Progenitor cell of endocrine pancreas (in vitro differentiated cells): Measurements from ENCODE around the gene MAGEF1. TPM values are rescaled to one million over a fixed set of nuclear protein-coding genes. Genes with fewer than 3 reads are reported as not detected.

ENCODE experiments used
- DNase-seq: peaks from one replicate; pipeline ENCODE4 v3.0.0; 2021; ENCODE audit warnings: low spot score; ENCODE audit not compliant: unreplicated experiment
- H3K27ac Mint-ChIP-seq: 2 replicates; pipeline ENCODE4 v1.8.0; 2021; ENCODE audit warnings: mild to moderate bottlenecking, moderate library complexity, mixed read lengths
- H3K27me3 Mint-ChIP-seq: 2 replicates; pipeline ENCODE4 v1.8.0; 2021; ENCODE audit warnings: mixed read lengths
- H3K36me3 Mint-ChIP-seq: 2 replicates; pipeline ENCODE4 v1.8.0; 2022; ENCODE audit warnings: mixed read lengths; ENCODE audit not compliant: insufficient read depth
- H3K4me1 Mint-ChIP-seq: 2 replicates; pipeline ENCODE4 v1.8.0; 2021; ENCODE audit warnings: low read depth, mixed read lengths
- H3K4me3 Mint-ChIP-seq: 2 replicates; pipeline ENCODE4 v1.8.0; 2021; ENCODE audit warnings: low read depth, mild to moderate bottlenecking, moderate library complexity, mixed read lengths
- H3K9me3 Mint-ChIP-seq: 2 replicates; pipeline ENCODE4 v1.8.0; 2021; ENCODE audit warnings: low read depth, mixed read lengths
- CTCF ChIP-seq: fragments of 200-600 bp; sonication (generic); IDR thresholded peaks from one replicate; pipeline ENCODE4 v1.5.0; 2021; ENCODE audit warnings: antibody characterized with exemption, mild to moderate bottlenecking; ENCODE audit not compliant: unreplicated experiment
- total RNA-seq: library from RNA; stranded (reverse); gene quantifications from 2 replicates; pipeline ENCODE4 v1.2.1, GENCODE V29; 2021

MAGEF1 gene
- total RNA-seq, 1 donor from 2014 or later = 62.7 TPM

- no peak for DNase-seq
- no peaks in the 10 kb centered on the region for H3K36me3 Mint-ChIP-seq
- TF ChIP-seq CTCF = no peak
- peaks cover 37% of the 10 kb centered on the region for H3K27me3 Mint-ChIP-seq
- H3K4me3 Mint-ChIP-seq = no peak overlapping the region
- H3K9me3 Mint-ChIP-seq = no peaks in the 10 kb centered on the region
- H3K27ac Mint-ChIP-seq = no peak overlapping the region
- H3K4me1 Mint-ChIP-seq = no peaks in the 10 kb centered on the region
Measured at GRCh38 chr3:184737641-184738505, 26.0 kb upstream of the MAGEF1 start.

GRCh38 chr3:184737063-184737462 lies 25.2 kb upstream of the MAGEF1 start:
- no peaks in the 10 kb centered on the region for H3K4me1 Mint-ChIP-seq
- H3K36me3 Mint-ChIP-seq = no peaks in the 10 kb centered on the region
- DNase-seq = no peak
- H3K27me3 Mint-ChIP-seq = peaks cover 39% of the 10 kb centered on the region
- no peak overlapping the region for H3K27ac Mint-ChIP-seq
- TF ChIP-seq CTCF = no peak
- H3K9me3 Mint-ChIP-seq = no peaks in the 10 kb centered on the region
- H3K4me3 Mint-ChIP-seq = no peak overlapping the region

DNA sequence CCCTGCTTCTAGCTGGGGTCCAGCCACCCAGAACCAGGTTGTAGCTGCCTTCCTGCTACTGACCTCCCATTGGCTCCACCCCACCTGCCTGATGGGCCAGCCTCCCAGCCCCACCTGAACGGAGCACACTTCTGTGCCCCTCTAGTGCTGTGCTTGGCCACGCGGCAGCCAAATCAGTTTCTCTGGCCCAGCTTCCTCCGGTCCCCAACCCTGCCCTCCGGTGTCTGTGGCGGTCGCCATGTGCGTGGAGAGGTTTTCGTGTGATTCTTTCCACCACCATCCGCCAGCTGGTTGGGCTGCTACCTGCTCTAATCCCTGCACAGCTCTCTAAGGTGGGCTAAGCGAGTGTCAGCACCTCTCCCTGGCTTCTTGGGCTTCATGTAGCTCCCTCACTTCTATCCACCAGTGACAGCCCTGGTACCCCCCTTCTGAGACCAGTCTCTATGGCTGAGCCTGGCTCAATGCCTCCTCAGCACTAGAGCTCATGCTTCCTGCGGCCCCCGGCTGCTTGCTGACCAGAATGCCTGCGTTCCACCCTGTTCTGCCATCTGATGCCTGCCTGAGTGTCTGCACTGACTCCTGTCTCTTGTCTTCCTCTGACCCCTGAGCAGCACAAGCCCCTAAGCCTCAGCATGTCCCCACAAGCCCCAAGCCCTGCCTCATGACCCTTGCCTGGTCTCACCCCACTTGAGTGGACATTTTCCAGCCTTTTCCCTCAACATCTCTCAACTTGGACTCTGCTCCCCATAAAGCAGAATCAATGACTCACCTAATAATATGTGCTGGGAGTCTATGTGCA lies 23.2 kb upstream of the MAGEF1 start:
- H3K36me3 Mint-ChIP-seq = no peaks in the 10 kb centered on the region
- no peak overlapping the region for H3K4me3 Mint-ChIP-seq
- no peak for DNase-seq
- no peaks in the 10 kb centered on the region for H3K9me3 Mint-ChIP-seq
- peaks cover 40% of the 10 kb centered on the region for H3K27me3 Mint-ChIP-seq
- H3K4me1 Mint-ChIP-seq = no peaks in the 10 kb centered on the region
- no peak for TF ChIP-seq CTCF
- no peak overlapping the region for H3K27ac Mint-ChIP-seq

DNA sequence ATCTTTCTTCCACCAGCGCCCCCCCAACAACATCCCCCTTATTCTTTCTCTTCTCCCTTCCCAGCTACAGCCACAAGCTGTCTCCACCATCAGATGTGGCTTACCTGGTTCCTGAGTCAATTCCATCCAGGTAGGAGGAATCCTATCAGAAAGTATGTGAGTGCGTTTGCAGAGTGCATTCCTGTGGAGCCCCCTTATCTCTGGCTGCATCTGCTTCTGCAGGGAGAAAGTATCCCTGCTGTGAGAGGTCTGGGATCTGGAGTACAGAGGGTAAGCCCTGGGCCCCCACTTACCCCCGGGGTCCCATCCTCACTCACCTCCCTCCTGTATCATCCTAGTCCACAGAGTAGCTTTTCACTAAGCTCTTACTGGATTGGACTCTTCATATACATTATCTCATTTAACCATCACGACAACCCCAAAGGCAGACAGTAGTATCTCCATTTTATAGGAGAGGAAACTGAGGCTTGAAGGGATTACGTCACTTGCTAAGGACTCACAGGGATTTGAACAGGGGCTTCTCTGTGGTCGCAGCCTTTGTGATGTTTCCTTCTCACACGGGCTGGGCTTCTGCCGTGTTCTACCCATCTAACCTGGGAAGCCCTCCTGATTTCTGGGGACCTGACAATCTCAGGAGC lies 22.2 kb upstream of the MAGEF1 start:
- Mint-ChIP-seq H3K4me3 (no peak overlapping the region), H3K36me3 (no peaks in the 10 kb centered on the region), H3K27ac (no peak overlapping the region), H3K9me3 (no peaks in the 10 kb centered on the region), H3K4me1 (no peaks in the 10 kb centered on the region), H3K27me3 (peaks cover 36% of the 10 kb centered on the region)
- TF ChIP-seq CTCF = no peak
- no peak for DNase-seq

GRCh38 chr3:184733181-184733580 lies 21.3 kb upstream of the MAGEF1 start:
- H3K9me3 Mint-ChIP-seq = no peaks in the 10 kb centered on the region
- DNase-seq = no peak
- no peak for TF ChIP-seq CTCF
- H3K36me3 Mint-ChIP-seq = no peaks in the 10 kb centered on the region
- H3K27me3 Mint-ChIP-seq = peaks cover 27% of the 10 kb centered on the region
- H3K27ac Mint-ChIP-seq = no peak overlapping the region
- no peaks in the 10 kb centered on the region for H3K4me1 Mint-ChIP-seq
- no peak overlapping the region for H3K4me3 Mint-ChIP-seq
